ENCODE measurements around the gene TCTN2. TPM values are rescaled to one million over a fixed set of nuclear protein-coding genes. Genes with fewer than 3 reads are reported as not detected.

The TCTN2 gene
- total RNA-seq, 1 donor from 2014 or later: 2.0 TPM

GRCh38 chr12:123734268-123734667, 63.4 kb downstream of the TCTN2 start:
- intact Hi-C loops (cut with micrococcal nuclease): no loop called here

GRCh38 chr12:123741937-123742572, 71.1 kb downstream of the TCTN2 start:
- intact Hi-C loops (cut with micrococcal nuclease): no loop called here

- intact Hi-C loops (cut with micrococcal nuclease): no loop called here
Measured at GRCh38 chr12:123743002-123743401, 72.1 kb downstream of the TCTN2 start.

- intact Hi-C loops (cut with micrococcal nuclease): no loop called here
Measured at GRCh38 chr12:123744836-123745235, 73.9 kb downstream of the TCTN2 start.

DNA sequence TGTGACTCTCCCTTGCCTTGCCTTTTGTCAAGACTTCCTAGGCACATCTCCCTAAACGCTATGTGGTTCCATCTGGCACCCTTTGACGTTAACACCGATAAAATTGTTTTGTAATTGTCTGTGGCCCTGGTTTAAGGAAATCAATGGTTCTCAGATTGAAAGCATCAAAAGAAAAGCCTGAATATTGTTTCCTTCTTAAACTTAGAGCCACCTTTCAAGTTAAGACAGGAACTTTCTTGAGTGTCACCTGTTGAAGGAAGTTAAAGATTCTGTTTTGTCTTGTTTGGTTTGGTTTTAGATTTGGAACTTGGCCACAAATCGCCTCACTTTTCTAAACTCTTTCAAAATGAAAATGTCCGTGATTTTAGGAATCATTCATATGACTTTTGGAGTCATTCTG, 76.4 kb downstream of the TCTN2 start:
- intact Hi-C loops (cut with micrococcal nuclease): no loop called here

DNA sequence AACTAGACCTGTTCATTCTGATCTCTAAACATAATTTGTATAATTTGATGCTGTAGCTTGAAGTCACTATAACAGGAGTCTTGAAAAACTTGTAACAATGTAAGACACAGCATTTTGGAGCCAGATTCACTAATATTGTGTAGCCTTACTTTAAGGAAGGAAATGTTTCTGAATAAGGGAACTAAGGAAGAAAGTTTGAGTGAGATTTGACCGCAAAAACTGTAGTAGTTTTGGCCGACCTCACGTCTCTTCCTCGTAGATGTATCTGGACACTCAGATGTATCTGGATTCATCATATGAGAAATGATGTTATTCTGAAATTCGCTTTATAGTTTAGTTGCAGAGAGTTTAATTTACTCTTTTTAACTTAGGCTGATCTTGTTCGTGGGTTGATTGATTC, 77.2 kb downstream of the TCTN2 start:
- intact Hi-C loops (cut with micrococcal nuclease): no loop called here

DNA sequence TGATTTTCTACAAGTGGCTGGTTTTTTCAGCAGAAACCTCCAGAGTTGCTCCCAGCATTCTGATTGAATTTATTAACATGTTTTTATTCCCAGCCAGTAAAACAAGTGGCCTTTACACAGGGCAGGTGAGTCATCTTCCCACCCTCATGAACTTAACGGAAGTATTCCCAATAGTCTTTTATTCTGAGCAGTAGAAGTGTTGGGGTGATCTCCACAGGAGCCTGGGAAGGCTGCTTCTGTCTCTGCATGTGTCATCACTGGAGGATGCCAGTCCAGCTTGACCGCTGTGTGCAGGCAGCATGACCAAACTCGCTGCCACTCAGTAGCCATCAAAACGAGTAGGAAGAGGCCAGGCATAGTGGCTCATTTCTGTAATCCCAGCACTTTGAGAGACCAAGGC, 77.7 kb downstream of the TCTN2 start:
- intact Hi-C loops (cut with micrococcal nuclease): no loop called here

DNA sequence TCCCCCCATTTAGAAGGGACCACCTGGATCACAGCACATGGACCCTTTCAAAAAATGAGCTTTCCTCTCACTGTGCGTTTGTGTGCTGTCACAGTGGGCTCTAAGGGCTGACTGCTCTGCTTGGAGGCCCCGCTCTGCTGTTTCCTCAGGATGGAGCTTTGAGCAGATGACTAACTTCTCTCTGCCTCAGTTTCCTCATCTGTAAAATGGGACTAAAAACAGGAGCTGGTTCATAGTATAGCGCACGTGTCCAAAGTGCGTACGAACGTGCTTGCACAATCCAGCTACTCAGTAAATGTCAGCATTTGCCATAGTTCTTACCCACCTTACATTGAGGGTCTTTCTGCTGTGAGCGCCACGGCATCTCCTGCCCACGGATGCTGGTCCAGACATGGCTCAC, 78.4 kb downstream of the TCTN2 start:
- intact Hi-C loops (cut with micrococcal nuclease): no loop called here

DNA sequence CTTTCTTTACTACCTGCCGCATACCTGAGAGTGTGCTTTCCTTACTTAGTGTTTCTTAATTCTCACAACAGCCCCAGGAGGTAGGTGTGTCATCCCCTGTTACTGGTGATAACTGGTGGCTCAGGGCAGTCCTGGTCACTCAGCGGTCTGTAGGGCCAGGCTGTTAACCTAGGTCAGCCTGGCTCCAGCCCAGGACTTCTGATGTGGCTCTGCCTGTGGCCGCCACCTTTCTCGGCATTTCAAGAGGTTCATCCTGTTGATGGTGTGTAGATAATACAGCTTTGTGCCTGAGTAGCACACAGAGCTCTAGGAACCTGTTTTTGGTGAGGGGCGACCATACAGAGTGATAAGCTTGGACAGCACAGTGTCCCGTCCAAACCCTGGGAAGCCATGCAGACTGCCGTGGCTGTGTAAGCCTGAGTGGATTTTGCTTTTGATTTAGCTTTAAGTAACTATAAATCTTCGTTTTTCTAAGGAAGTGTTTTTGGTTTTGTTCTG, 79.3 kb downstream of the TCTN2 start:
- intact Hi-C loops (cut with micrococcal nuclease): no loop called here

DNA sequence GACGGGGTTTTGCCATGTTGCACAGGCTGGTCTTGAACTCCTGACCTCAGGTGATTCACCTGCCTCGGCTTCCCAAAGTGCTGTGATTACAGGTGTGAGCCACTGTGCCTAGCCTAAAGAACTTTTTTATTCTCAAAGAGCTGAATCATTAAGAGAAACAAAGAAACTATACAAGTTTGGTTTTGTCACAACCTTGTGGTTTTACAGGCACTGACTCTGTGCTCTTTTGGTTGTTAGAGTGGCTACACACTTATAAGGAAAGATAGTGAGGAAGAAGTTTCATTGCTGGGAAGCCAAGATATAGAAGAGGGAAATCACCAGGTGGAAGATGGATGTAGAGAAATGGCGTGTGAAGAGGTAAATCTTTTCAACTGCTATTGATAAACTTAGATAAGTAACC, 81.1 kb downstream of the TCTN2 start:
- intact Hi-C loops (cut with micrococcal nuclease): no loop called here

GRCh38 chr12:123754041-123754772, 83.3 kb downstream of the TCTN2 start:
- intact Hi-C loops (cut with micrococcal nuclease): no loop called here

DNA sequence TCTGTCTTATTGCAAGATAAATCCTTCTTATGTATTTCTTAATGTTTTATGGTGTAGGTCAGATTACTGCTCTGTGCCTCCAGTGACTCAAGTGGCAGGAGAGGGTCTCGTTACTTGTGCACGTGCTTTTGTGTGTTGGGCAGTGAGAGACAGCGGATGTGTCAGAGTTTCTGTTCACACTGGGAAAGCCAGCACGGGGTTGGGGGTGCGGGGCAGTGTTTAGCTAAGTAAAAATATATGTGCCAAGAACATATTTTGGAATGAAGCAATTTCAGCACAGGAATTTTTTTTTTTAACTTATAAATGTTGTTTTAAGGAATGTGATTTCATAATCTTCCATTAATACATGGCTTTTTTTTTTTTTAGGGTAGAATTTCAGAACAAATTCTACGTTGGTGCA, 86.6 kb downstream of the TCTN2 start:
- intact Hi-C loops (cut with micrococcal nuclease): no loop called here

Other genes starting within 250 kb of the TCTN2 start
- gene RILPL2, start 234.4 kb upstream of the TCTN2 start, total RNA-seq: 7.6 and 8.0 TPM in 2 replicates
- gene SNRNP35, start 213.0 kb upstream of the TCTN2 start, total RNA-seq: 28.7 and 31.8 TPM in 2 replicates
- gene RILPL1, start 137.4 kb upstream of the TCTN2 start, total RNA-seq: 1.2 and 1.5 TPM in 2 replicates
- gene TMED2, start 86.6 kb upstream of the TCTN2 start, total RNA-seq: 212 and 227 TPM in 2 replicates
- gene DDX55, start 69.0 kb upstream of the TCTN2 start, total RNA-seq: 43.4 and 44.2 TPM in 2 replicates
- gene EIF2B1, start 37.4 kb upstream of the TCTN2 start, total RNA-seq: 68.2 and 73.6 TPM in 2 replicates
- 43.7 and 50.5 TPM in 2 replicates for gene GTF2H3, start 37.3 kb upstream of the TCTN2 start, total RNA-seq
- gene ATP6V0A2, start 41.2 kb downstream of the TCTN2 start, total RNA-seq: 51.4 and 59.1 TPM in 2 replicates
- 0.20 and 0.25 TPM in 2 replicates for gene DNAH10, start 91.2 kb downstream of the TCTN2 start, total RNA-seq